GM23248 (cell line): ENCODE results near the gene DCTN4. TPM values are rescaled to one million over a fixed set of nuclear protein-coding genes. Genes with fewer than 3 reads are reported as not detected.

Experiments used
- DNase-seq: peaks from one replicate; pipeline ENCODE4 v3.0.0-alpha.2; 2015
- H2AFZ ChIP-seq: fragments of 200-600 bp; sonication (generic); 2 replicates; pipeline ENCODE4 v1.6.1; 2016; ENCODE audit warnings: antibody characterized with exemption
- H3F3A ChIP-seq: fragments of 200-600 bp; sonication (generic); 2 replicates; pipeline ENCODE4 v1.6.1; 2016; ENCODE audit warnings: mild to moderate bottlenecking, antibody characterized with exemption, mixed run types; ENCODE audit not compliant: insufficient read depth
- H3K27ac ChIP-seq: fragments of 200-600 bp; sonication (generic); 2 replicates; pipeline ENCODE4 v1.5.1; 2016; ENCODE audit warnings: mild to moderate bottlenecking
- H3K27me3 ChIP-seq: fragments of 200-600 bp; sonication (generic); replicated peaks from 2 replicates; pipeline ENCODE4 v1.6.1; 2016; ENCODE audit warnings: mild to moderate bottlenecking; ENCODE audit not compliant: insufficient read depth
- H3K36me3 ChIP-seq: fragments of 200-600 bp; sonication (generic); 2 replicates; pipeline ENCODE4 v1.6.1; 2016; ENCODE audit warnings: low read depth, mild to moderate bottlenecking
- H3K4me1 ChIP-seq: fragments of 200-600 bp; sonication (generic); 2 replicates; pipeline ENCODE4 v1.6.1; 2016; ENCODE audit warnings: mild to moderate bottlenecking; ENCODE audit not compliant: insufficient read depth
- H3K4me2 ChIP-seq: fragments of 200-600 bp; sonication (generic); one replicate; pipeline ENCODE4 v1.6.1; 2016; ENCODE audit warnings: mild to moderate bottlenecking; ENCODE audit not compliant: unreplicated experiment
- H3K4me3 ChIP-seq: fragments of 200-600 bp; sonication (generic); 2 replicates; pipeline ENCODE4 v1.5.1; 2016; ENCODE audit warnings: mild to moderate bottlenecking
- H3K79me2 ChIP-seq: fragments of 200-600 bp; sonication (generic); 2 replicates; pipeline ENCODE4 v1.6.1; 2016; ENCODE audit warnings: mild to moderate bottlenecking; ENCODE audit not compliant: insufficient read depth
- H3K9ac ChIP-seq: fragments of 200-600 bp; sonication (generic); 2 replicates; pipeline ENCODE4 v1.6.1; 2016; ENCODE audit warnings: mild to moderate bottlenecking
- H3K9me2 ChIP-seq: fragments of 200-600 bp; sonication (generic); 2 replicates; pipeline ENCODE4 v1.6.1; 2016; ENCODE audit warnings: mixed run types, mild to moderate bottlenecking, moderate library complexity; ENCODE audit not compliant: insufficient read depth
- H3K9me3 ChIP-seq: fragments of 200-600 bp; sonication (generic); one replicate; pipeline ENCODE4 v1.6.1; 2017; ENCODE audit warnings: low read depth
- H4K20me1 ChIP-seq: fragments of 200-600 bp; sonication (generic); 2 replicates; pipeline ENCODE4 v1.6.0; 2016; ENCODE audit not compliant: insufficient read depth
- EZH2 ChIP-seq: fragments of 200-600 bp; sonication (generic); IDR thresholded peaks from 2 replicates; pipeline ENCODE4 v1.6.1; 2018; ENCODE audit warnings: antibody characterized with exemption, mild to moderate bottlenecking; ENCODE audit not compliant: insufficient read depth, poor library complexity, severe bottlenecking
- EZH2phosphoT487 ChIP-seq: fragments of 200-600 bp; sonication (generic); IDR thresholded peaks from 2 replicates; pipeline ENCODE4 v1.6.1; 2018; ENCODE audit warnings: antibody characterized with exemption, moderate library complexity, mild to moderate bottlenecking, low read depth; ENCODE audit not compliant: insufficient read depth
- WGBS, 2 experiments: methylation state at CpG; one replicate each; pipeline ENCODE4 v1.1.6; 2015 to 2017; ENCODE audit warnings: low lambda C conversion rate in 2 of 2, low coverage in 1 of 2; ENCODE audit errors: missing lambda C conversion rate in 2 of 2; 5-methylcytosine and 5-hydroxymethylcytosine counted together
- in situ Hi-C: fragments of 300-500 bp; cut with MboI; formaldehyde crosslinking; loops from 2 replicates; pipeline ENCODE4 v1.15.0; 2020
- polyA plus RNA-seq: library from polyadenylated mRNA; unstranded; fragments of >200 nt; fragmentation: Nextera tagmentation; extraction: Ambion mirVana; gene quantifications from 2 replicates; pipeline ENCODE4 v1.2.1, GENCODE V29; 2016
- total RNA-seq: library from RNA; depleted of rRNA; stranded (reverse); fragments of >200 nt; shearing (Covaris generic); gene quantifications from 2 replicates; pipeline ENCODE4 v1.2.3, GENCODE V29; 2014

DCTN4 gene
- total and polyA plus RNA-seq, 2 experiments from 2014 or later: 34.5 to 47.1 TPM

GRCh38 chr5:150765011-150765798, 6.4 kb upstream of the DCTN4 start:
- Histone ChIP-seq H3K27ac (no peak overlapping the region), H3K27me3 (no peaks in the 10 kb centered on the region), H3K4me3 (no peak overlapping the region), H3K9ac (no peak overlapping the region), H3K4me2 (no peak overlapping the region), H2AFZ (no peak overlapping the region), H3K4me1 (peaks cover 19% of the 10 kb centered on the region), H3F3A (peaks cover 20% of the 10 kb centered on the region), H3K9me3 (no peaks in the 10 kb centered on the region), H3K79me2 (no peaks in the 10 kb centered on the region), H3K36me3 (no peaks in the 10 kb centered on the region), H3K9me2 (no peaks in the 10 kb centered on the region), H4K20me1 (no peaks in the 10 kb centered on the region)
- TF ChIP-seq EZH2phosphoT487 (no peak), EZH2 (no peak)
- DNase-seq: no peak
- in situ Hi-C loops: no loop called here
- 98 to 100% methylated on average over 2 of the region's 2 CpGs for WGBS, 2 experiments

GRCh38 chr5:150764530-150764929, 5.7 kb upstream of the DCTN4 start:
- 99 to 100% methylated on average over 2 of the region's 2 CpGs for WGBS, 2 experiments
- no peak overlapping the region for H3K4me3 ChIP-seq
- no peaks in the 10 kb centered on the region for H3K9me2 ChIP-seq
- no peaks in the 10 kb centered on the region for H3K27me3 ChIP-seq
- H3F3A ChIP-seq: peaks cover 20% of the 10 kb centered on the region
- H3K9ac ChIP-seq: no peak overlapping the region
- H3K9me3 ChIP-seq: no peaks in the 10 kb centered on the region
- no peak for TF ChIP-seq EZH2phosphoT487
- no peak for TF ChIP-seq EZH2
- in situ Hi-C loops: no loop called here
- H3K27ac ChIP-seq: no peak overlapping the region
- peaks cover 19% of the 10 kb centered on the region for H3K4me1 ChIP-seq
- no peaks in the 10 kb centered on the region for H4K20me1 ChIP-seq
- H3K79me2 ChIP-seq: no peaks in the 10 kb centered on the region
- no peaks in the 10 kb centered on the region for H3K36me3 ChIP-seq
- H3K4me2 ChIP-seq: no peak overlapping the region
- DNase-seq: no peak
- no peak overlapping the region for H2AFZ ChIP-seq

GRCh38 chr5:150763023-150763769, 4.4 kb upstream of the DCTN4 start:
- no peaks in the 10 kb centered on the region for H3K27me3 ChIP-seq
- peak; percentile 86 for DNase-seq
- peaks cover 24% of the 10 kb centered on the region for H3K4me1 ChIP-seq
- H3K9me2 ChIP-seq: no peaks in the 10 kb centered on the region
- 52 to 53% methylated on average over 7 of the region's 7 CpGs for WGBS, 2 experiments
- H4K20me1 ChIP-seq: no peaks in the 10 kb centered on the region
- peak overlapping the region; percentile 33 for H3K4me2 ChIP-seq
- H3F3A ChIP-seq: peaks cover 21% of the 10 kb centered on the region
- no peak overlapping the region; the same call in 1 of the 2 replicates for H3K4me3 ChIP-seq
- no peaks in the 10 kb centered on the region for H3K36me3 ChIP-seq
- peak overlapping the region; percentile 65 for H3K27ac ChIP-seq
- peak overlapping the region; percentile 70 for H2AFZ ChIP-seq
- TF ChIP-seq EZH2phosphoT487 (no peak), EZH2 (no peak)
- no peaks in the 10 kb centered on the region for H3K9me3 ChIP-seq
- H3K79me2 ChIP-seq: no peaks in the 10 kb centered on the region
- in situ Hi-C loops: no loop called here
- peak overlapping the region; percentile 20 for H3K9ac ChIP-seq

GRCh38 chr5:150762211-150762610, 3.4 kb upstream of the DCTN4 start:
- in situ Hi-C loops: no loop called here
- DNase-seq: peak; percentile 70
- no peak overlapping the region for H2AFZ ChIP-seq
- H3K27ac ChIP-seq: peak overlapping the region; percentile 65
- H4K20me1 ChIP-seq: no peaks in the 10 kb centered on the region
- H3K4me3 ChIP-seq: no peak overlapping the region
- no peaks in the 10 kb centered on the region for H3K9me3 ChIP-seq
- no peaks in the 10 kb centered on the region for H3K36me3 ChIP-seq
- no peak overlapping the region for H3K4me2 ChIP-seq
- no peak for TF ChIP-seq EZH2phosphoT487
- TF ChIP-seq EZH2: no peak
- H3K9ac ChIP-seq: no peak overlapping the region
- H3K9me2 ChIP-seq: no peaks in the 10 kb centered on the region
- peaks cover 26% of the 10 kb centered on the region for H3K4me1 ChIP-seq
- H3K27me3 ChIP-seq: no peaks in the 10 kb centered on the region
- H3K79me2 ChIP-seq: peaks cover 9% of the 10 kb centered on the region
- 76 to 77% methylated on average over 5 of the region's 5 CpGs for WGBS, 2 experiments
- peaks cover 31% of the 10 kb centered on the region for H3F3A ChIP-seq
